GM21367 (cell line): Measurements from ENCODE around the gene MED20.

ENCODE experiments used
- ATAC-seq: cut with Tn5 transposase; IDR thresholded peaks from one replicate; pipeline ENCODE4 v1.9.1; 2021; ENCODE audit not compliant: unreplicated experiment

The MED20 gene

GRCh38 chr6:41858703-41859102, 62.2 kb downstream of the MED20 start:
- ATAC-seq: no peak
